Lung (tissue), 12 donors: ENCODE data around the gene ARFIP1. TPM values are rescaled to one million over a fixed set of nuclear protein-coding genes. Genes with fewer than 3 reads are reported as not detected.

Experiments
- ATAC-seq: fragments of 200-7000 bp; cut with Tn5 transposase; one replicate; pipeline ENCODE4 v1.9.1; 2020; ENCODE audit warnings: moderate number of reproducible peaks; ENCODE audit not compliant: insufficient read depth, low FRiP score
- DNase-seq, 3 donors: peaks; one replicate each; pipeline ENCODE4 v3.0.0-alpha.2; 2013 to 2017
- H3K27ac ChIP-seq, 2 donors: one replicate each; pipeline ENCODE4 v1.5.1; 2013; ENCODE audit warnings: mild to moderate bottlenecking in 2 of 2, moderate library complexity in 2 of 2, control low read depth in 1 of 2, inconsistent platforms in 1 of 2, low read depth in 1 of 2, low read length in 1 of 2
- H3K27me3 ChIP-seq, 3 donors: one replicate each; pipeline ENCODE4 v1.5.1; 2013; ENCODE audit warnings: low read length in 2 of 3; ENCODE audit not compliant: control insufficient read depth in 3 of 3, insufficient read depth in 3 of 3
- H3K36me3 ChIP-seq, 4 donors: one replicate each; pipeline ENCODE4 v1.5.1; 2013; ENCODE audit warnings: low read length in 4 of 4, mild to moderate bottlenecking in 1 of 4, moderate library complexity in 1 of 4; ENCODE audit not compliant: control insufficient read depth in 4 of 4, insufficient read depth in 4 of 4
- H3K4me1 ChIP-seq, 5 donors: one replicate each; pipeline ENCODE4 v1.5.1; 2013; ENCODE audit warnings: low read length in 5 of 5, mild to moderate bottlenecking in 2 of 5, moderate library complexity in 1 of 5; ENCODE audit not compliant: control insufficient read depth in 5 of 5, insufficient read depth in 5 of 5
- H3K4me3 ChIP-seq: one replicate; pipeline ENCODE4 v1.5.1; 2013; ENCODE audit warnings: mild to moderate bottlenecking, control low read depth, moderate library complexity
- H3K9ac ChIP-seq, 2 donors: one replicate each; pipeline ENCODE4 v1.5.1; 2013; ENCODE audit warnings: low read length in 2 of 2, control low read depth in 1 of 2; ENCODE audit not compliant: insufficient read depth in 1 of 2
- H3K9me3 ChIP-seq, 4 donors: one replicate each; pipeline ENCODE4 v1.5.1; 2013; ENCODE audit warnings: low read length in 3 of 4, mild to moderate bottlenecking in 1 of 4, moderate library complexity in 1 of 4; ENCODE audit not compliant: control insufficient read depth in 4 of 4, insufficient read depth in 3 of 4
- WGBS, 2 donors: extraction: QIAGEN DNeasy Blood & Tissue Kit; methylation state at CpG; one replicate each; pipeline ENCODE4 v1.1.7; 2013; 5-methylcytosine and 5-hydroxymethylcytosine counted together
- polyA plus RNA-seq, 2 donors: library from polyadenylated mRNA; stranded (reverse); fragments of 200-250 nt; gene quantifications; one replicate each; pipeline ENCODE4 v1.2.1, GENCODE V29; 2013
- total RNA-seq, 2 donors: library from RNA; depleted of rRNA in 1 of 2; stranded (reverse); fragments of >200 nt in 1 of 2; gene quantifications; one replicate each; pipeline ENCODE4 v1.2.1, GENCODE V29; 2014 to 2021
- TF ChIP-seq, protein P1 (sequence below): IDR thresholded peaks from 2 replicates; pipeline ENCODE4 v1.5.1; 2012; ENCODE audit warnings: mild to moderate bottlenecking; ENCODE audit errors: control extremely low read depth, extremely low read depth
- donor health status: control.
- donor health status: control.
- donor health status: Bipolar disorder and iron deficiency.
- donor health status: healthy.
- donor health status: DM: yes; HTN: yes; CAD: no.

The ARFIP1 gene
- total and polyA plus RNA-seq, 4 donors = 20.9 to 65.8 (median 25.1) TPM

DNA sequence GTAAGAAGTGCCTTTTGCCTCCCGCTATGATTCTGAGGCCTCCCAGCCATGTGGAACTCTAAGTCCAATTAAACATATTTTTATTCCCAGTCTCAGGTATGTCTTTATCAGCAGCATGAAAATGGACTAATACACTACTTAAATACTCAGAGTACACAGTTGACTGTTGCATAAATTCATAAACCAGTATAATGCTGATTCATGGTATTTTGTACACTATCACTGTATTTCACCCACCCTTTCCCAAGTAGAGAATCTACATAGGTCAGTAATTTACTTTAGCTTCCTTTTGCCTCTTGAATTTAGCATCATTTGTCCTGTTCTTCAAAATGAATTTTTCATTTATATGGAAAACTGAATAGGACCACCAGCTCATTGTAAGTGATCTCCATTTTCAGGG lies 98.1 kb downstream of the ARFIP1 start:
- DNase-seq = no peak
- no peak for ATAC-seq
- Histone ChIP-seq H3K4me3 (no peak overlapping the region), H3K4me1 (peaks cover 0 to 16% (median 0%) of the 10 kb centered on the region in 5 donors), H3K27me3 (no peaks in the 10 kb centered on the region), H3K27ac (no peak overlapping the region), H3K9ac (no peak overlapping the region), H3K36me3 (peaks cover under 1 to 9% (median 4%) of the 10 kb centered on the region in 4 donors), H3K9me3 (no peaks in the 10 kb centered on the region)
- 100% methylated on average over 1 of the region's 1 CpG for WGBS, 2 donors
- TF ChIP-seq, protein P1, sequence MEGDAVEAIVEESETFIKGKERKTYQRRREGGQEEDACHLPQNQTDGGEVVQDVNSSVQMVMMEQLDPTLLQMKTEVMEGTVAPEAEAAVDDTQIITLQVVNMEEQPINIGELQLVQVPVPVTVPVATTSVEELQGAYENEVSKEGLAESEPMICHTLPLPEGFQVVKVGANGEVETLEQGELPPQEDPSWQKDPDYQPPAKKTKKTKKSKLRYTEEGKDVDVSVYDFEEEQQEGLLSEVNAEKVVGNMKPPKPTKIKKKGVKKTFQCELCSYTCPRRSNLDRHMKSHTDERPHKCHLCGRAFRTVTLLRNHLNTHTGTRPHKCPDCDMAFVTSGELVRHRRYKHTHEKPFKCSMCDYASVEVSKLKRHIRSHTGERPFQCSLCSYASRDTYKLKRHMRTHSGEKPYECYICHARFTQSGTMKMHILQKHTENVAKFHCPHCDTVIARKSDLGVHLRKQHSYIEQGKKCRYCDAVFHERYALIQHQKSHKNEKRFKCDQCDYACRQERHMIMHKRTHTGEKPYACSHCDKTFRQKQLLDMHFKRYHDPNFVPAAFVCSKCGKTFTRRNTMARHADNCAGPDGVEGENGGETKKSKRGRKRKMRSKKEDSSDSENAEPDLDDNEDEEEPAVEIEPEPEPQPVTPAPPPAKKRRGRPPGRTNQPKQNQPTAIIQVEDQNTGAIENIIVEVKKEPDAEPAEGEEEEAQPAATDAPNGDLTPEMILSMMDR = no peak

DNA sequence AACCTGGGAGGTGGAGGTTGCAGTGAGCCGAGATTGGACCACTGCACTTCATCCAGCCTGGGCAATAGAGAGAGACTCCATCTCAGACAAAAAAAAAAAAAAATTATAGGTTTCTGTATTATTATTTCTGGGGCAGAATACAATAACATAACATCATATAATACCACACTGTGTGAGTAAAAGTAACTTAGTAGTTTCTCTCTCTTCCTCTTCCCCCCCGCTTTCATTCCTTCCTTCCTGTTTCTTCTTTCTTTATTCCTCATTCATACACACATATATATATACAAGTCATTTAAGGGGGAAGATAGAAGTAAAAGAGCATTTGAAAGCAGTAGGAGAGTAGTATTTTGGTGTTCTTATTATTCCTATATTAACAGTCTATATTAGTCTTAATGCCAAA lies 100.5 kb downstream of the ARFIP1 start:
- H3K4me3 ChIP-seq = no peak overlapping the region
- no peaks in the 10 kb centered on the region for H3K9me3 ChIP-seq
- no peak overlapping the region for H3K27ac ChIP-seq
- no peaks in the 10 kb centered on the region for H3K27me3 ChIP-seq
- DNase-seq (peak in 1 of 3 donors; percentile 4), ATAC-seq (no peak)
- peaks cover 3 to 12% (median 7%) of the 10 kb centered on the region in 4 donors for H3K36me3 ChIP-seq
- WGBS, 2 donors = 70 to 89% methylated on average over 2 of the region's 2 CpGs
- peaks cover 0 to 16% (median 0%) of the 10 kb centered on the region in 5 donors for H3K4me1 ChIP-seq
- TF ChIP-seq, protein P1 = no peak
- H3K9ac ChIP-seq = no peak overlapping the region

DNA sequence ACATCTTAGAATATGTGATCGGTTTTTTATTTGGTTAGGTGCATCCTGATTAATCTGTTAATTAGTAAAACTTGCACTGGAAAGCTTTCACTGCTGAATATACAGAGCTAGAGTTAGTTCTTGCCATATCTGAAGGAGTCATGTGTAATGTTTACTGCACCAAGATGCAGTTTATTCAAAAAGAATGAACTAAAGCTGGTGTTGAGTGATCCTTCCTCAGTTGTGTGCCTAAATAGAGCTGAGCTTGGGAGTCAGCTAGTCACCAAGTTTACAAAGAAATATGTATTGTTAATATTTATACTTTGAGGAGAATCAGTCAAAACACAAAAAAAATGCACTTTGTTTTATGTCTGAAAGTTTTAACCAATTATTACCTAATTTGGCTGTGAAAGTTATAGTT lies 102.2 kb downstream of the ARFIP1 start:
- peaks cover 0 to 16% (median 0%) of the 10 kb centered on the region in 5 donors for H3K4me1 ChIP-seq
- no peak overlapping the region for H3K4me3 ChIP-seq
- no peak overlapping the region for H3K9ac ChIP-seq
- peaks cover 2 to 13% (median 9%) of the 10 kb centered on the region in 4 donors for H3K36me3 ChIP-seq
- TF ChIP-seq, protein P1 = no peak
- H3K9me3 ChIP-seq = no peaks in the 10 kb centered on the region
- WGBS, 2 donors = 86 to 90% methylated on average over 1 of the region's 1 CpG
- H3K27ac ChIP-seq = no peak overlapping the region
- peak in 2 of 3 donors; percentile 69 to 70 for DNase-seq
- no peaks in the 10 kb centered on the region for H3K27me3 ChIP-seq
- no peak for ATAC-seq

DNA sequence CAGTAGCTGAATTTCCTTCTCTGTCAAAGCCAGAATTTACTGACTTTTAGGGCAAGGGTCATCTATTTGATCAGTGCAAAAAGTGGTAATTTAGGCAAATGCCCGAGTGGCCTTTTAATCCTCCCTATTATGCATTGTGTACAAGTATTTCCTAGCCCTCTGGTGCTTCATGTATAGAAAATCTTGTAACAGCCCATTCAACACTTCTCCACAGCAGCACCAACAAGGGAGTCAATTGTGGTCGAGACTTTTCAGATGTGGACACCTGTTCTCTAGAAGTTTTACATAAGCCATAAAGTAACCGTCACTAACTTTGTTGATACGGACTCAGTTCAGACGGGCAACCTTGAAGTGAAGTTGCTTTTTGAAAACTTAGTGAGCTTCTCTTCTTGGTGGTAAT lies 105.4 kb downstream of the ARFIP1 start:
- H3K9ac ChIP-seq = no peak overlapping the region
- TF ChIP-seq, protein P1 = no peak
- no peak for ATAC-seq
- peaks cover 3 to 16% (median 12%) of the 10 kb centered on the region in 4 donors for H3K36me3 ChIP-seq
- H3K27me3 ChIP-seq = no peaks in the 10 kb centered on the region
- no peak overlapping the region for H3K27ac ChIP-seq
- no peak for DNase-seq
- H3K4me3 ChIP-seq = no peak overlapping the region
- peaks cover 0 to 16% (median 0%) of the 10 kb centered on the region in 5 donors for H3K4me1 ChIP-seq
- WGBS, 2 donors = 92 to 94% methylated on average over 5 of the region's 5 CpGs
- no peaks in the 10 kb centered on the region for H3K9me3 ChIP-seq
